Hematopoietic multipotent progenitor cell treated with erythropoietin and hydrocortisone succinate and interleukin-3 and kit ligand, for 6 days (in vitro differentiated cells): ENCODE data around the gene HUNK.

Experiments used
- DNase-seq: peaks from one replicate; pipeline ENCODE4 v3.0.0-alpha.2; 2015

Gene HUNK

GRCh38 chr21:31898933-31899630 lies 26.3 kb downstream of the HUNK start:
- no peak for DNase-seq

- no peak for DNase-seq
Observed at GRCh38 chr21:31900121-31900895, 27.5 kb downstream of the HUNK start.

- DNase-seq, result no peak
Observed at GRCh38 chr21:31901315-31901714, 28.5 kb downstream of the HUNK start.

GRCh38 chr21:31902438-31902837 lies 29.6 kb downstream of the HUNK start:
- no peak for DNase-seq

- no peak for DNase-seq
Observed at GRCh38 chr21:31903896-31904295, 31.1 kb downstream of the HUNK start.

- no peak for DNase-seq
Observed at GRCh38 chr21:31905503-31906451, 33.0 kb downstream of the HUNK start.

GRCh38 chr21:31908106-31909031 lies 35.5 kb downstream of the HUNK start:
- DNase-seq, result no peak

- no peak for DNase-seq
Observed at GRCh38 chr21:31909153-31910073, 36.6 kb downstream of the HUNK start.

- DNase-seq, result no peak
Observed at GRCh38 chr21:31910074-31910470, 37.3 kb downstream of the HUNK start.

- DNase-seq, result no peak
Observed at GRCh38 chr21:31911138-31911907, 38.5 kb downstream of the HUNK start.

GRCh38 chr21:31912501-31912900 lies 39.7 kb downstream of the HUNK start:
- DNase-seq, result no peak

GRCh38 chr21:31913182-31913608 lies 40.4 kb downstream of the HUNK start:
- no peak for DNase-seq

- DNase-seq, result no peak
Observed at GRCh38 chr21:31914472-31914871, 41.7 kb downstream of the HUNK start.

- DNase-seq, result no peak
Observed at GRCh38 chr21:31915566-31915965, 42.7 kb downstream of the HUNK start.

GRCh38 chr21:31917108-31917507 lies 44.3 kb downstream of the HUNK start:
- DNase-seq, result no peak

GRCh38 chr21:31918250-31918775 lies 45.5 kb downstream of the HUNK start:
- DNase-seq, result no peak

GRCh38 chr21:31920275-31920674 lies 47.5 kb downstream of the HUNK start:
- no peak for DNase-seq

- DNase-seq, result no peak
Observed at GRCh38 chr21:31921079-31921478, 48.3 kb downstream of the HUNK start.

- no peak for DNase-seq
Observed at GRCh38 chr21:31922881-31923280, 50.1 kb downstream of the HUNK start.

- no peak for DNase-seq
Observed at GRCh38 chr21:31923756-31924155, 50.9 kb downstream of the HUNK start.
